ENCODE data around the gene C1QTNF8. TPM values are rescaled to one million over a fixed set of nuclear protein-coding genes. Genes with fewer than 3 reads are reported as not detected.

The C1QTNF8 gene
- total and polyA plus RNA-seq, 2 of the 13 experiments (the other 11 are each of a cell fraction or from before 2014, with no cell fraction given) = 0.09 TPM; not detected in 1

- Histone ChIP-seq H3K27me3 (ENCODE audit: control insufficient read depth in 1 of 2, insufficient read depth in 2 of 2, low read length in 2 of 2) (peaks cover 20 to 59% of the 10 kb centered on the region in 2 experiments), H3K79me2 (ENCODE audit: insufficient read depth, low read length) (no peaks in the 10 kb centered on the region), H2AFZ (ENCODE audit: low read length) (no peak overlapping the region), H3K4me2 (ENCODE audit: low read depth, low read length) (no peak overlapping the region), H4K20me1 (ENCODE audit: insufficient read depth, low read length) (peaks cover 2% of the 10 kb centered on the region; the same call in 1 of the 2 replicates), H3K9me3 (ENCODE audit: low read length) (no peaks in the 10 kb centered on the region), H3K36me3 (replicated peaks in 1 of 2; ENCODE audit: control insufficient read depth in 1 of 2, insufficient read depth in 2 of 2, low read length in 2 of 2) (no peaks in the 10 kb centered on the region), H3K4me1 (ENCODE audit: insufficient read depth, low read length) (peaks cover 9% of the 10 kb centered on the region; the same call in 1 of the 2 replicates), H3K4me3 (replicated peaks in 1 of 3; ENCODE audit: insufficient read depth in 1 of 3, low read depth in 2 of 3, low read length in 3 of 3) (no peak overlapping the region), H3K9ac (ENCODE audit: insufficient read depth, low read depth, low read length) (no peak overlapping the region), H3K27ac (ENCODE audit: extremely low read length, insufficient read depth, low read length) (no peak overlapping the region)
- no peak for FAIRE-seq
- no TSS peak for BruUV-seq (replicated peaks)
- in situ Hi-C loops (cut with HindIII; ENCODE audit: extremely low pct_ligation_motif_present, low pct_unique_long_range_greater_than_20kb) = loop anchor here (5.0 kb wide), 1 partner anchor 242 kb away; no protein-coding TSS in a partner anchor
- DNase-seq (ENCODE audit: low spot score) = no peak
- WGBS (ENCODE audit: low lambda C conversion rate) = 25% methylated on average over 4 of the region's 21 CpGs
- intact Hi-C loops (cut with micrococcal nuclease; ENCODE audit: unreplicated experiment) = no loop called here
- ChIA-PET CTCF (ENCODE audit: low intra/inter-chr PET ratio, low total read pairs) (interaction anchor here (4.4 kb wide), 1 partner anchor 241 kb away, joined by 42 read pairs; no protein-coding TSS in a partner anchor), POLR2A (no interaction called here)
- TF ChIP-seq JUN (CRISPR knock-in tag; IDR thresholded peaks at IDR 0.05) (no peak), FOXK1 (CRISPR knock-in tag; IDR thresholded peaks at IDR 0.05; ENCODE audit: borderline replicate concordance, low read depth) (no peak), SP140L (CRISPR knock-in tag; IDR thresholded peaks at IDR 0.05; ENCODE audit: borderline replicate concordance) (no peak), TRAFD1 (CRISPR knock-in tag; IDR thresholded peaks at IDR 0.05; ENCODE audit: borderline replicate concordance) (no peak), ZNF740 (CRISPR knock-in tag; IDR thresholded peaks at IDR 0.05) (no peak), SNAI1 (CRISPR knock-in tag; IDR thresholded peaks at IDR 0.05; ENCODE audit: borderline replicate concordance) (no peak), ZSCAN31 (CRISPR knock-in tag; IDR thresholded peaks at IDR 0.05; ENCODE audit: low read depth) (no peak), ZMAT5 (CRISPR knock-in tag; IDR thresholded peaks at IDR 0.05; ENCODE audit: borderline replicate concordance, low read depth) (no peak), GZF1 (CRISPR knock-in tag; IDR thresholded peaks at IDR 0.05) (no peak), ZNF577 (CRISPR knock-in tag; IDR thresholded peaks at IDR 0.05; ENCODE audit: borderline replicate concordance, low read depth) (no peak), ZMYM3 (CRISPR knock-in tag; IDR thresholded peaks at IDR 0.05) (no peak), ZNF646 (CRISPR knock-in tag; IDR thresholded peaks at IDR 0.05) (no peak), ZSCAN9 (CRISPR knock-in tag; IDR thresholded peaks at IDR 0.05; ENCODE audit: borderline replicate concordance) (no peak), NFKB2 (CRISPR knock-in tag; IDR thresholded peaks at IDR 0.05; ENCODE audit: borderline replicate concordance) (no peak)
- no peak for ATAC-seq
Measured at GRCh38 chr16:1053700-1054368, 42.2 kb downstream of the C1QTNF8 start.
